G401 (cell line): ENCODE results near the gene EFNB1. TPM values are rescaled to one million over a fixed set of nuclear protein-coding genes. Genes with fewer than 3 reads are reported as not detected.

Experiments used
- DNase-seq: peaks from one replicate; pipeline ENCODE4 v3.0.0-alpha.2; 2015; ENCODE audit warnings: low spot score
- in situ Hi-C: cut with HindIII; loops from 2 replicates; pipeline ENCODE4 v1.10.0; 2016; ENCODE audit warnings: low sequenced_read_pairs, mixed read lengths
- total RNA-seq: library from RNA; depleted of rRNA; stranded (reverse); fragments of >200 nt; shearing (Covaris generic); gene quantifications from 2 replicates; pipeline ENCODE4 v1.2.3, GENCODE V29; 2014

EFNB1 gene
- total RNA-seq, 1 experiment from 2014 or later = 11.2 TPM

DNA sequence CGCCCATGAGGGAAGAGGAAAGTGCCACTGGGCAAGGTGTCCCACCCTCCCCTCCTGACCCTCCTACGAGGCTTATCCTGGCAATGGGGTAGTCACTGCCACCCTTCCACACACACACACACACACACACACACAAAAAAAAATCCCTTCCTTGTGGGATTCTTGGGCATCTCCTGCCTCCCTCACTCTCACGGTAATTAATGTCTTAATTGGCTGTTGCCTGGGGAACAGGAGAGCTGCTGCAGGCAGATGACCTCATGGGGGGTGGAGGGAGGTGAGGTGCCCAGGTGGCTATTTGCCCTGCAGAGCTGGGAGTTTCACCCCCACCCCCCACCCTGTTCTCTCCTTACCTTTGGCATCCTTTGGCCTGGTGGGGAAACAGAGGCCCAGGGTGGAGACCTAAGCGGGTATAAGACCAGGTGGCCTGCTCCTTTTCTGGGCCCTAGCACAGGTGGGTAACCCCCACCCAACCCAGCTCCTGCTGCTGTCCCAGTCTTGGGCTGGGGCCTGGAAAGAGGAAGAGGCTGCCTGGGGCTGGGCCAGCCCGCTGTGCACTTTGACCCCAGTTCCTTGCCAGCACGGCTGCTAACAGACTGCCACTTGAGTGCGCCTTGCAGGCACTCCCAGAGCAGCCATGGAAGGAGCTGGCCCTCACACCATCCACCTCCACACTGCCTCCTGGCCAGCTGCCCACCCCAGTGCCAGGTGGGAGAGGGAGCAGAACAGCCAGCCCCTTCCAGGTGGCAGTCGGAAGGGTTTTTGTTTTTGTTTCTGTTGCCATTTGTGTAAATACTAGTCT lies 12.6 kb downstream of the EFNB1 start:
- in situ Hi-C loops = no loop called here
- no peak for DNase-seq

DNA sequence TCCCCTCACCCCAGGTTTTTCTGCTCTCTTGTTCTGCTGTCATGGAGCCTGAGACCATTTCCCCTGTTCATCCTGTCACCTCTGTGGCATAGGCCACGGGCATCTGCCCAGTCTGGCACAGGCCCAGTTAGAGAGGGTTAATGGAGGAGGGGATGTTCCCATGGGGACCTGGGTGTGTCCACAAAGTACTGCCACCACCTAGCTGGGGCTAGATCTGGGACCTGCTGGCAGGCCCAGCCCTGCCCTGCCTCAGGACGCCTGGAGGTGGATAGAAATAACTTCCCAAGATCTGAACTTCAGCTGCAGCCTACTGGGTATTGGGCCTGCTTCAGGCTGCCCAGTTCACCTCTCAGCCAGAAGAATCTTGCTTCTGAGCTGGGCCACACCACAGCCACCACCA lies 13.5 kb downstream of the EFNB1 start:
- in situ Hi-C loops = no loop called here
- no peak for DNase-seq

GRCh38 chrX:68842781-68843581 lies 14.2 kb downstream of the EFNB1 start:
- in situ Hi-C loops = no loop called here
- DNase-seq = no peak

GRCh38 chrX:68843992-68844391 lies 15.2 kb downstream of the EFNB1 start:
- in situ Hi-C loops = no loop called here
- DNase-seq = no peak

- in situ Hi-C loops = no loop called here
- DNase-seq = no peak
These were observed 15.8 kb downstream of the EFNB1 start for GRCh38 chrX:68844581-68844980.

GRCh38 chrX:68846536-68846935 lies 17.7 kb downstream of the EFNB1 start:
- DNase-seq = no peak
- in situ Hi-C loops = no loop called here

DNA sequence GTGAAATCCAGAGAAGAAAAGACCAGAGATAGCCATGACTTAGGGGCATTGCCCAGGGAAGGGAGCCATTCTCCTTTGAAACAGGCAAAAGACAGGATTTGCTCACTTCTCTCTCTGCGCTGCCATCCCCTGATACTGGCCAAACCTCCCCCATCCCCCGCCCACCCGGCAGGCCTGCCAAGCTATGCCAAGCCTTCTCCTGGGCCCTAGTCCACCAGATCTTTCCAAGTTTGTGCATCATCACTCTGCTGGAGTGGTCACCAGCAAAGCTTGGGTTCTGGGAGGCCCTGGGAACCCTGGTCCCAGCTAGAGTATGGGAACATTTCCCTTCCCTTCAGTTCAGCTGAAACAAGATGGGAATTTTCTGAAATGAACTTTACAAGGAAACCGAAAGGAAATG lies 18.4 kb downstream of the EFNB1 start:
- DNase-seq = no peak
- in situ Hi-C loops = no loop called here

GRCh38 chrX:68848189-68848940 lies 19.5 kb downstream of the EFNB1 start:
- in situ Hi-C loops = no loop called here

DNA sequence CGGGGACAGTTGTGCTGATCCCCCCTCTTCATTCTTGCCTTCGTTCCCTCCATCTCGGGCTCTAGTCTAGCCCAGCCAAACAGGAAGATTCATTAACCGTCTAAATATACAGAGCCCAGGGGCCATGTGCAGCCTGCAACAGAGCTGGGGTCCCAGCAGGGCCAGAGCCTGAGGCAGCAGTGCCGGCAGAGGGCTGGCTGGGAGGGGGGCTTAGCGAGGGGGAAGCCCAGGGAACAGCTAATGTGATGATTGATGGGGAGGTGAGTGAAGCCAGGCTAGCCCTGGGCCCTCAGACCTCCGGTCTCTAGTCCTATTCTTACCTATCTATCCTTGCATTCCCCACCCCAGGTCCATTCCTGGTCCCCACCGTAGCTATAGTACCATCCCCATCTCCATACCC lies 22.3 kb downstream of the EFNB1 start:
- no peak for DNase-seq
- in situ Hi-C loops = no loop called here

More at GRCh38 chrX:68848189-68848940, 19.5 kb downstream of the EFNB1 start:
- no peak for DNase-seq

GRCh38 chrX:68852046-68852445 lies 23.2 kb downstream of the EFNB1 start:
- in situ Hi-C loops = no loop called here
- no peak for DNase-seq

GRCh38 chrX:68853665-68854251 lies 24.9 kb downstream of the EFNB1 start:
- in situ Hi-C loops = no loop called here
- no peak for DNase-seq

DNA sequence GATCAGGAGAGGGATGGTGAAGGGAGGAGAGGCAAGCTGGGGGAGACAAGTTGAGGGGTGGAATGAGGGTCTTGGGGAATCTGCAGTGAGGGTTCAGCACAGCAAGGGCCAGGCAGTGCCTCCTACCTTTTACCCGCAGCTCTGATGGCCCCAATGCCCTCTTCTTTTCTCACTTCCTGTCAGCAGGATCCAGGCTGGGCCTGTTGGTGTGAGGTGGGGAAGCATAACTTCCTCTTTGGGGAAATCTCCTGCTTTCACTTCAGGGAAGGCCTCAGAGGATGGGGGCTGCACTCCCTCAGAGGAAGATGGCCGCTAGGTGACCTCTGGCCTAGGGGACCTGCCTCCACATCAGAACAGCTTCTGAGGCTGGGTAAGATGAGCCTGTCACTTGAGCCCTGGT lies 36.5 kb downstream of the EFNB1 start:
- in situ Hi-C loops = no loop called here
- DNase-seq = no peak

GRCh38 chrX:68865926-68866325 lies 37.1 kb downstream of the EFNB1 start:
- in situ Hi-C loops = no loop called here

DNA sequence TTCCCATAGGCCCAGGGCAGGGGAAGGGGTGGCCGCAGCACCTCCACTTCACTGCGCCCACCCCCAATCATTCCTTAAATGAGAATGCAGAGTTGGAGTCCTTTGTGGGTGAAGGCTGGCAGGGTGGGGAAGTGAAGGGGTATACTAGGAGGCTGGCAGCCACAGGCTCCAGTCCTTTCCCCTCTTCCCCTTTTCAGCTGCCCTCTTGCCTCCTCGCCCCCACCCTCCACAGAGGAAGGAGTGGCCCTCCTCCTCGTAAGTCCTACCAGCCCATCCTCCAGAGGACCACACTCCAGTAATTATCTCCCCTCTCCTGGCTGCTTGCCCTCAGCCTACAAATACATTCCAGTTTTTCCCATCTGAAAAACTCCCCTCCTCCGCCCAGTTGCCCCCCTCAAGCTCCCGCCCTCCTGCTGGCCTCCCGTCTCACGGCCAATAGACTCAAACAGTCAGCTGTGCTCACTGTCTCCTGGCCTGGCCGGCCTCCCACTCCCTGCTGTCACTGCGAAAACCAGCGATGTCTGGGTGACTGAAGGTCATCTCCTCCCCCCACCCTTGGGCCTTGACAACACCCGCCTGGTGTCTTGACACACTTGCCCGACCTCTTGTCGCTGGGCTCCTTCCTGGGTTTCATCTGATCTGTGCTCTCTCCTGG lies 38.8 kb downstream of the EFNB1 start:
- in situ Hi-C loops = no loop called here

More at GRCh38 chrX:68865926-68866325, 37.1 kb downstream of the EFNB1 start:
- no peak for DNase-seq

DNA sequence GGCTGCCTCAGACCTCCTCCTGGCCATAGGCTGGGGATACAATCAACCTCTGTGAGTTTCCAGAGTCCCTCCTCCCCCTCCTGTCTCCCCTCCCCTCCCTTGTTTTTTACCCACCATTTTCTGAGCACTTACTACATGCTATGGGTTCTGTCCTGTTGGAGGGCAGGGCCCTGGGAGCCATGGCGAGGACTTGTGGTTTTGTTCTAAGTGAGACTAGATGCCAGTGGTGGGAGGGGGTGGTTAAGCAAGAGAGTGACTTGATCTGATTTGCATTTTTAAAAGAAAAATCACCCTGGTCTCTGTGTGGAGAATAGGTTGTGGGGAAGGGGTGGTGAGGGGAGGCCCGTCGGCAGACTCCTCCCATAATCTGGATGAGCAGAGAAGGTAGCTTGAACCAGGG lies 39.5 kb downstream of the EFNB1 start:
- no peak for DNase-seq
- in situ Hi-C loops = no loop called here

More for the DNA sequence above, 38.8 kb downstream of the EFNB1 start:
- DNase-seq = no peak

DNA sequence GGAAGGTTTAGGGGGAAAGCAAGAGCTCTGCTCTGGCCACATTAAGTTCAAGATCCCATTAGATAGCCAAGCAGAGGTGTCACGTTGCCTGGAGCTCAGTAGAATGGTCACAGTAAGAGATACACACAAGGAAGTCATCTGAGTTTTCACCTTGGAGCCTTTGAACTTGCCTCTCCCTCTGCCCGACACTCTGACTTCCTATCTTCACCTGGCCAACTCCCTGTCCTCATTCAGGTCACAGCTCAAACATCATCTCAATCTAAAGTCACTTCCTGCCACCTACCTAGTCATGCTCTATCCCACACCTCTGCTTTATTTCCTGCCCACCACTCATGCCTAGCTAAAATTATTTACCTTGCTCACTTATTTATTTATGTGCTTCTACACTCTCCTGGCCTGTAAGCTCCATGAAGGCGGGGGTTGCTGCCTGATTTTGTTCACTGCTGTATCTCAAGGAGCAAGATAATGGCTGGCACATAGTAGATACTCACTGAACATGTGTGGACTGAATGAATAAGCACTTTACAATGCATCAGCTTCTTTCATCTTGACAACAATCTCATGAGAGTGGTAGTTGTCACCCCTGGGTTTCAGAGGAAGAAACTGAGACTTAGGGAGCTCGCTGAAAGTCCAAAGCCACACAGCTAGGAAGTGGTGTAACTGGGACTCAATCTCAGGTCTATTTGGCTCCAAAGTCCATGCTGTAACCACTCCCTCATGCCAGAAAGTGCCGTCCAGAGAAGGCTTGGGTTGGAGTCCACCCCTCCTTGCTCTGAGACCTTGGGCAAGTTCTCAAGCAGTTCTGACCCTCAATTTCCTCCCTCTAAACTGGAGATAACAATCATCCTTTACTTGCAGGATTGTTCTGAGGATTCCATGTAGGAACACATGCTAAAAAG lies 40.3 kb downstream of the EFNB1 start:
- no peak for DNase-seq
- in situ Hi-C loops = no loop called here

GRCh38 chrX:68870357-68870756 lies 41.5 kb downstream of the EFNB1 start:
- in situ Hi-C loops = no loop called here

DNA sequence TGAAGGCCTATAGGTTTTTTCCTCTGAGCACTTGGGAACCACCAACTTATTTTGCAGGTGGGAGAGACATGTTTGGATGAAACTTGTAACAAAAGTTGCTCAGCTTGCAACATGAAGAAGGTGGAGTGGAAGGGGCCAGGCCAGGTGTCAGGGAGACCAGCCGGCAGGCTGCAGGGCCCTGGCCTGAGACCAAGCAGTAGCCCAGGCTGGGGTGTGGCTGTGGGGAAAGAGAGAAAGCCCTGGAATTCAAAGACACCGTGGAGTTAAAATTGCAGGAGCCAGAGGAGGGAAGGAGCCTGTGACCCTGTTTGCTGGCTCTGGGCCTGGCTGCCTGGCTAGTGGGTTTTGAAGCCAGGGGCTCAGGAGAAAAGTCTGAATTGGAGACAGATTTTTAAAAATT lies 43.4 kb downstream of the EFNB1 start:
- in situ Hi-C loops = no loop called here
- no peak for DNase-seq

More at GRCh38 chrX:68870357-68870756, 41.5 kb downstream of the EFNB1 start:
- DNase-seq = no peak
